HEK293 (cell line): ENCODE data around the gene HS1BP3.

Experiments
- CTCF ChIA-PET: fragments of 350-600 bp; formaldehyde crosslinking; extraction: SDS; loops from one replicate; lab custom pipeline; 2021; ENCODE audit warnings: antibody characterized with exemption; lab: Yijun Ruan, JAX
- POLR2A ChIA-PET: fragments of 300-600 bp; formaldehyde crosslinking; extraction: SDS; loops from one replicate; lab custom pipeline; 2020; ENCODE audit warnings: antibody characterized with exemption, inconsistent platforms; lab: Yijun Ruan, JAX
- H3K27ac ChIP-seq: fragments of 200-500 bp; sonication (Bioruptor generic); 2 replicates; pipeline ENCODE4 v1.5.1; 2014; ENCODE audit warnings: low read depth, low read length, control low read depth, inconsistent platforms; ENCODE audit errors: extremely low read depth
- H3K36me3 ChIP-seq, 2 experiments: fragments of 200-500 bp in 1 of 2; sonication (Bioruptor generic) in 1 of 2; 1 replicate in 1 of 2; 2 replicates in 1 of 2; pipeline ENCODE4 v1.5.1; 2014 to 2017; ENCODE audit warnings: inconsistent platforms in 2 of 2, low read length in 2 of 2; ENCODE audit not compliant: control insufficient read depth in 2 of 2, insufficient read depth in 1 of 2
- H3K4me1 ChIP-seq: fragments of 200-500 bp; sonication (Bioruptor generic); 2 replicates; pipeline ENCODE4 v1.5.1; 2014; ENCODE audit warnings: mild to moderate bottlenecking, low read length, inconsistent platforms; ENCODE audit not compliant: control insufficient read depth, insufficient read depth
- H3K4me3 ChIP-seq: 2 replicates; pipeline ENCODE4 v1.5.1; 2011; ENCODE audit warnings: low read depth, mild to moderate bottlenecking, control low read depth, low read length, moderate library complexity
- H3K9me3 ChIP-seq: fragments of 200-500 bp; sonication (Bioruptor generic); 2 replicates; pipeline ENCODE4 v1.5.1; 2014; ENCODE audit warnings: low read depth, low read length, inconsistent platforms; ENCODE audit not compliant: control insufficient read depth, insufficient read depth
- FEZF1 ChIP-seq: fragments of 450-650 bp; formaldehyde crosslinking; IDR thresholded peaks from 2 replicates; pipeline ENCODE4 v1.5.1; 2016; ENCODE audit warnings: missing biosample characterization, missing genetic modification characterization
- GLIS1 ChIP-seq: fragments of 450-650 bp; formaldehyde crosslinking; IDR thresholded peaks from 2 replicates; pipeline ENCODE4 v1.5.1; 2016; ENCODE audit warnings: missing biosample characterization, missing genetic modification characterization
- INSM2 ChIP-seq: fragments of 450-650 bp; formaldehyde crosslinking; IDR thresholded peaks from 2 replicates; pipeline ENCODE4 v1.5.1; 2016; ENCODE audit warnings: missing biosample characterization, missing genetic modification characterization
- OSR2 ChIP-seq: fragments of 450-650 bp; formaldehyde crosslinking; IDR thresholded peaks from 2 replicates; pipeline ENCODE4 v1.5.1; 2016; ENCODE audit warnings: missing biosample characterization, missing genetic modification characterization
- REPIN1 ChIP-seq: fragments of 450-650 bp; formaldehyde crosslinking; IDR thresholded peaks from 2 replicates; pipeline ENCODE4 v1.5.1; 2017; ENCODE audit warnings: missing biosample characterization, missing genetic modification characterization, low read depth
- SCRT1 ChIP-seq: fragments of 450-650 bp; formaldehyde crosslinking; IDR thresholded peaks from 2 replicates; pipeline ENCODE4 v1.5.1; 2016; ENCODE audit warnings: missing biosample characterization, missing genetic modification characterization, borderline replicate concordance
- SCRT2 ChIP-seq: fragments of 450-650 bp; formaldehyde crosslinking; IDR thresholded peaks from 2 replicates; pipeline ENCODE4 v1.5.1; 2016; ENCODE audit warnings: missing biosample characterization, missing genetic modification characterization
- SP2 ChIP-seq: fragments of 450-650 bp; formaldehyde crosslinking; IDR thresholded peaks from 2 replicates; pipeline ENCODE4 v1.5.1; 2016; ENCODE audit warnings: missing biosample characterization, missing genetic modification characterization
- SP3 ChIP-seq: fragments of 450-650 bp; formaldehyde crosslinking; IDR thresholded peaks from 2 replicates; pipeline ENCODE4 v1.5.1; 2016; ENCODE audit warnings: missing biosample characterization, missing genetic modification characterization
- TCF7L2 ChIP-seq: IDR thresholded peaks from 2 replicates; pipeline ENCODE4 v1.6.1; 2011; ENCODE audit warnings: low read depth, mild to moderate bottlenecking, inconsistent platforms, low read length, moderate library complexity, borderline replicate concordance
- TRIM28 ChIP-seq: IDR thresholded peaks from 2 replicates; pipeline ENCODE4 v1.6.1; 2011; ENCODE audit warnings: low read length, control low read depth, borderline replicate concordance
- ZBTB1 ChIP-seq: fragments of 450-650 bp; formaldehyde crosslinking; IDR thresholded peaks from 2 replicates; pipeline ENCODE4 v1.5.1; 2016; ENCODE audit warnings: missing biosample characterization, missing genetic modification characterization
- ZBTB17 ChIP-seq: fragments of 450-650 bp; formaldehyde crosslinking; IDR thresholded peaks from 2 replicates; pipeline ENCODE4 v1.5.1; 2016; ENCODE audit warnings: missing biosample characterization, missing genetic modification characterization
- ZIC2 ChIP-seq: fragments of 450-650 bp; formaldehyde crosslinking; IDR thresholded peaks from 2 replicates; pipeline ENCODE4 v1.5.1; 2016; ENCODE audit warnings: missing biosample characterization, missing genetic modification characterization
- ZNF214 ChIP-seq: fragments of 450-650 bp; formaldehyde crosslinking; IDR thresholded peaks from 2 replicates; pipeline ENCODE4 v1.5.1; 2017; ENCODE audit warnings: missing biosample characterization, mild to moderate bottlenecking, missing genetic modification characterization, borderline replicate concordance
- ZNF311 ChIP-seq: fragments of 450-650 bp; formaldehyde crosslinking; IDR thresholded peaks from 2 replicates; pipeline ENCODE4 v1.5.1; 2017; ENCODE audit warnings: missing biosample characterization, missing genetic modification characterization, borderline replicate concordance
- ZNF341 ChIP-seq: fragments of 450-650 bp; formaldehyde crosslinking; IDR thresholded peaks from 2 replicates; pipeline ENCODE4; 2016; ENCODE audit warnings: low read depth, missing biosample characterization, missing genetic modification characterization
- ZNF350 ChIP-seq: fragments of 450-650 bp; formaldehyde crosslinking; IDR thresholded peaks from 2 replicates; pipeline ENCODE4 v1.5.0; 2017; ENCODE audit warnings: missing biosample characterization, mild to moderate bottlenecking, missing genetic modification characterization
- ZNF48 ChIP-seq: fragments of 450-650 bp; formaldehyde crosslinking; IDR thresholded peaks from 2 replicates; pipeline ENCODE4 v1.5.1; 2016; ENCODE audit warnings: missing biosample characterization, missing genetic modification characterization
- ZNF518A ChIP-seq: fragments of 450-650 bp; formaldehyde crosslinking; conservative IDR thresholded peaks from 2 replicates; pipeline ENCODE4 v1.5.1; 2016; ENCODE audit warnings: low read depth, missing biosample characterization, missing genetic modification characterization
- ZNF555 ChIP-seq: fragments of 450-650 bp; formaldehyde crosslinking; conservative IDR thresholded peaks from 2 replicates; pipeline ENCODE4 v1.5.1; 2017; ENCODE audit warnings: missing biosample characterization, mild to moderate bottlenecking, missing genetic modification characterization, inconsistent platforms
- ZNF560 ChIP-seq: fragments of 450-650 bp; formaldehyde crosslinking; IDR thresholded peaks from 2 replicates; pipeline ENCODE4 v1.5.1; 2017; ENCODE audit warnings: missing biosample characterization, missing genetic modification characterization, borderline replicate concordance
- ZNF571 ChIP-seq: fragments of 450-650 bp; formaldehyde crosslinking; IDR thresholded peaks from 2 replicates; pipeline ENCODE4 v1.5.0; 2017; ENCODE audit warnings: missing biosample characterization, missing genetic modification characterization
- ZNF623 ChIP-seq: fragments of 450-650 bp; formaldehyde crosslinking; IDR thresholded peaks from 2 replicates; pipeline ENCODE4 v1.5.1; 2016; ENCODE audit warnings: missing biosample characterization, missing genetic modification characterization
- ZNF639 ChIP-seq: fragments of 450-650 bp; formaldehyde crosslinking; IDR thresholded peaks from 2 replicates; pipeline ENCODE4 v1.5.1; 2016; ENCODE audit warnings: missing biosample characterization, missing genetic modification characterization
- ZNF654 ChIP-seq: fragments of 450-650 bp; formaldehyde crosslinking; IDR thresholded peaks from 2 replicates; pipeline ENCODE4 v1.5.1; 2016; ENCODE audit warnings: low read depth, missing biosample characterization, missing genetic modification characterization
- ZNF670 ChIP-seq: fragments of 450-650 bp; formaldehyde crosslinking; IDR thresholded peaks from 2 replicates; pipeline ENCODE4 v1.5.1; 2016; ENCODE audit warnings: missing biosample characterization, missing genetic modification characterization, low read depth
- ZNF701 ChIP-seq: fragments of 450-650 bp; formaldehyde crosslinking; IDR thresholded peaks from 2 replicates; pipeline ENCODE4 v1.5.1; 2016; ENCODE audit warnings: missing biosample characterization, missing genetic modification characterization
- ZNF707 ChIP-seq: fragments of 450-650 bp; formaldehyde crosslinking; IDR thresholded peaks from 2 replicates; pipeline ENCODE4 v1.5.1; 2016; ENCODE audit warnings: missing biosample characterization, missing genetic modification characterization

HS1BP3 gene

GRCh38 chr2:20614201-20615067 is 36.5 kb downstream of the HS1BP3 start:
- CTCF ChIA-PET, result interaction anchor here (0.6 to 1.2 kb wide), 6 partner anchors 12 to 599 kb away, joined by 3 to 4 read pairs (median 3); no protein-coding TSS in a partner anchor
- peaks cover 7% of the 10 kb centered on the region; the same call in 1 of the 2 replicates for H3K4me1 ChIP-seq

GRCh38 chr2:20612925-20613916 is 37.7 kb downstream of the HS1BP3 start:
- POLR2A ChIA-PET, result interaction anchor here (11.0 kb wide), 1 partner anchor 163 kb away, joined by 150 read pairs; the partner anchor contains the start of gene RHOB
- Histone ChIP-seq H3K9me3 (no peaks in the 10 kb centered on the region), H3K4me3 (no peak overlapping the region), H3K36me3 (no peaks in the 10 kb centered on the region), H3K27ac (no peak overlapping the region), H3K4me1 (peaks cover 7% of the 10 kb centered on the region; the same call in 1 of the 2 replicates)
- CTCF ChIA-PET, result interaction anchor here (0.7 to 1.4 kb wide), 6 partner anchors 9 to 169 kb away, joined by 3 to 4 read pairs (median 3); no protein-coding TSS in a partner anchor
- TF ChIP-seq SCRT1 (tag by site-specific recombination) (no peak), ZNF555 (tag by site-specific recombination) (no peak), INSM2 (tag by site-specific recombination) (no peak), ZNF670 (no peak), ZNF350 (tag by site-specific recombination) (no peak), ZNF654 (tag by site-specific recombination) (no peak), ZNF623 (tag by site-specific recombination) (no peak), ZNF701 (no peak), TRIM28 (no peak), ZNF518A (no peak), ZBTB1 (tag by site-specific recombination) (no peak), ZNF341 (no peak)

More at GRCh38 chr2:20614201-20615067, 36.5 kb downstream of the HS1BP3 start:
- Histone ChIP-seq H3K36me3 (peaks cover 0 to under 1% of the 10 kb centered on the region in 2 experiments; a peak in 1 of 3 replicates), H3K4me3 (no peak overlapping the region), H3K9me3 (no peaks in the 10 kb centered on the region), H3K27ac (no peak overlapping the region)
- POLR2A ChIA-PET, result interaction anchor here (11.0 kb wide), 1 partner anchor 165 kb away, joined by 150 read pairs; the partner anchor contains the start of gene RHOB
- TF ChIP-seq ZNF214 (tag by site-specific recombination) (0 out of 2 replicates have a peak, but pooled peaks have one; percentile 28), ZNF571 (tag by site-specific recombination) (no peak), ZNF341 (peak; percentile 76), ZBTB17 (tag by site-specific recombination) (peak; percentile 46), SCRT2 (peak; percentile 59), SP3 (no peak), OSR2 (tag by site-specific recombination) (peak; percentile 93), TCF7L2 (peak; percentile 76; the same call in 1 of the 2 replicates), ZNF707 (tag by site-specific recombination) (no peak), ZNF48 (tag by site-specific recombination) (no peak), ZNF560 (tag by site-specific recombination) (no peak), ZIC2 (tag by site-specific recombination) (peak; percentile 92), REPIN1 (tag by site-specific recombination) (no peak), TRIM28 (0 out of 2 replicates have a peak, but pooled peaks have one; percentile 33), SCRT1 (tag by site-specific recombination) (no peak), SP2 (no peak), ZNF311 (tag by site-specific recombination) (no peak), ZNF639 (tag by site-specific recombination) (no peak), GLIS1 (tag by site-specific recombination) (peak; percentile 40; the same call in 1 of the 2 replicates), FEZF1 (tag by site-specific recombination) (peak; percentile 67)
